Measurements from ENCODE around the gene CHCHD6. TPM values are rescaled to one million over a fixed set of nuclear protein-coding genes. Genes with fewer than 3 reads are reported as not detected.

Gene CHCHD6
- polyA plus RNA-seq, 1 donor from 2014 or later, result 102 TPM

DNA sequence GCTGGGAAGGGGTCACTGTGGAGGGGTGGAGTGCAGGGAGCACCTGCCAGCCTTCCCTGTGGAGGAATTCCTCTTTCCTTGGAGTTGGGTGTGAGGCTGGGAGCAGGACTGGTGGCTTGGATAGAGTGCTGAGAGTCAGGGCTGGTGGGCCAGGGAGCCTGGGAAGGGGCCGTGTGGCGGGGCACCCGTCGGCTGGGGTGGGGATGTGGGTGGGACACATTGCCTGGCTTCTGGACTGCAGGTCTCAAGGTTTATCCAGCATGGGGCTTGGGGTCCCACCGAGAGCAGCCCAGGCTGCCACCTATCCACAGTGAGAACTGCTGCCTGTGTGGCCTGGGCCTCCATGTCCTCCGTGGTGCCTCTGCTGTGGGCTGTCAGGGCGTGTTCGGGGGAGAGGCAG, 283.6 kb downstream of the CHCHD6 start:
- H3K9ac ChIP-seq (ENCODE audit: low read length), result no peak overlapping the region
- no peak for TF ChIP-seq MXI1 (conservative IDR thresholded peaks at IDR 0.05; ENCODE audit: poor library complexity, severe bottlenecking)
- H3K9me3 ChIP-seq (ENCODE audit: low read length), result no peaks in the 10 kb centered on the region
- no peak overlapping the region for H3K4me3 ChIP-seq (ENCODE audit: low read length)
- peaks cover 45% of the 10 kb centered on the region for H4K20me1 ChIP-seq (ENCODE audit: insufficient read depth)
- H2AFZ ChIP-seq (ENCODE audit: low read depth, low read length), result no peak overlapping the region
- H3K27me3 ChIP-seq (ENCODE audit: insufficient read depth, low read depth, low read length), result no peaks in the 10 kb centered on the region
- H3K36me3 ChIP-seq (ENCODE audit: insufficient read depth, low read length), result peaks cover 9% of the 10 kb centered on the region
- peaks cover 62% of the 10 kb centered on the region for H3K79me2 ChIP-seq (replicated peaks; ENCODE audit: insufficient read depth, low read length)
- no peak overlapping the region for H3K4me2 ChIP-seq (ENCODE audit: low read length)
- no peaks in the 10 kb centered on the region for H3F3A ChIP-seq (ENCODE audit: insufficient read depth, low read length, poor library complexity, severe bottlenecking)
- H3K27ac ChIP-seq (ENCODE audit: low read length), result no peak overlapping the region
- no peaks in the 10 kb centered on the region for H3K9me2 ChIP-seq (ENCODE audit: insufficient read depth, low read length)

GRCh38 chr3:126988451-126989021, 284.5 kb downstream of the CHCHD6 start:
- no peak overlapping the region for H3K9ac ChIP-seq (ENCODE audit: low read length)
- no peaks in the 10 kb centered on the region for H3K27me3 ChIP-seq (ENCODE audit: insufficient read depth, low read depth, low read length)
- TF ChIP-seq SMC3 (conservative IDR thresholded peaks at IDR 0.05; ENCODE audit: poor library complexity) (no peak), EP300 (conservative IDR thresholded peaks at IDR 0.05; ENCODE audit: poor library complexity, severe bottlenecking) (no peak), MXI1 (conservative IDR thresholded peaks at IDR 0.05; ENCODE audit: poor library complexity, severe bottlenecking) (no peak), EZH2 (IDR thresholded peaks at IDR 0.05; ENCODE audit: borderline replicate concordance, insufficient read depth, low read length, poor library complexity, severe bottlenecking) (no peak), RAD21 (conservative IDR thresholded peaks at IDR 0.05) (no peak)
- TF ChIP-seq, protein P1, sequence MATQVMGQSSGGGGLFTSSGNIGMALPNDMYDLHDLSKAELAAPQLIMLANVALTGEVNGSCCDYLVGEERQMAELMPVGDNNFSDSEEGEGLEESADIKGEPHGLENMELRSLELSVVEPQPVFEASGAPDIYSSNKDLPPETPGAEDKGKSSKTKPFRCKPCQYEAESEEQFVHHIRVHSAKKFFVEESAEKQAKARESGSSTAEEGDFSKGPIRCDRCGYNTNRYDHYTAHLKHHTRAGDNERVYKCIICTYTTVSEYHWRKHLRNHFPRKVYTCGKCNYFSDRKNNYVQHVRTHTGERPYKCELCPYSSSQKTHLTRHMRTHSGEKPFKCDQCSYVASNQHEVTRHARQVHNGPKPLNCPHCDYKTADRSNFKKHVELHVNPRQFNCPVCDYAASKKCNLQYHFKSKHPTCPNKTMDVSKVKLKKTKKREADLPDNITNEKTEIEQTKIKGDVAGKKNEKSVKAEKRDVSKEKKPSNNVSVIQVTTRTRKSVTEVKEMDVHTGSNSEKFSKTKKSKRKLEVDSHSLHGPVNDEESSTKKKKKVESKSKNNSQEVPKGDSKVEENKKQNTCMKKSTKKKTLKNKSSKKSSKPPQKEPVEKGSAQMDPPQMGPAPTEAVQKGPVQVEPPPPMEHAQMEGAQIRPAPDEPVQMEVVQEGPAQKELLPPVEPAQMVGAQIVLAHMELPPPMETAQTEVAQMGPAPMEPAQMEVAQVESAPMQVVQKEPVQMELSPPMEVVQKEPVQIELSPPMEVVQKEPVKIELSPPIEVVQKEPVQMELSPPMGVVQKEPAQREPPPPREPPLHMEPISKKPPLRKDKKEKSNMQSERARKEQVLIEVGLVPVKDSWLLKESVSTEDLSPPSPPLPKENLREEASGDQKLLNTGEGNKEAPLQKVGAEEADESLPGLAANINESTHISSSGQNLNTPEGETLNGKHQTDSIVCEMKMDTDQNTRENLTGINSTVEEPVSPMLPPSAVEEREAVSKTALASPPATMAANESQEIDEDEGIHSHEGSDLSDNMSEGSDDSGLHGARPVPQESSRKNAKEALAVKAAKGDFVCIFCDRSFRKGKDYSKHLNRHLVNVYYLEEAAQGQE (IDR thresholded peaks at IDR 0.05; ENCODE audit: borderline replicate concordance), result no peak
- H2AFZ ChIP-seq (ENCODE audit: low read depth, low read length), result no peak overlapping the region
- peaks cover 69% of the 10 kb centered on the region for H3K79me2 ChIP-seq (replicated peaks; ENCODE audit: insufficient read depth, low read length)
- no peaks in the 10 kb centered on the region for H3F3A ChIP-seq (ENCODE audit: insufficient read depth, low read length, poor library complexity, severe bottlenecking)
- H3K9me3 ChIP-seq (ENCODE audit: low read length), result no peaks in the 10 kb centered on the region
- H3K9me2 ChIP-seq (ENCODE audit: insufficient read depth, low read length), result no peaks in the 10 kb centered on the region
- no peak overlapping the region for H3K4me2 ChIP-seq (ENCODE audit: low read length)
- no peak overlapping the region for H3K27ac ChIP-seq (ENCODE audit: low read length)
- H4K20me1 ChIP-seq (ENCODE audit: insufficient read depth), result peaks cover 52% of the 10 kb centered on the region
- H3K4me3 ChIP-seq (ENCODE audit: low read length), result no peak overlapping the region
- peaks cover 9% of the 10 kb centered on the region for H3K36me3 ChIP-seq (ENCODE audit: insufficient read depth, low read length)

- Histone ChIP-seq H3K9ac (ENCODE audit: low read length) (no peak overlapping the region), H3K79me2 (replicated peaks; ENCODE audit: insufficient read depth, low read length) (peaks cover 60% of the 10 kb centered on the region), H4K20me1 (ENCODE audit: insufficient read depth) (peaks cover 62% of the 10 kb centered on the region), H3K27me3 (ENCODE audit: insufficient read depth, low read depth, low read length) (no peaks in the 10 kb centered on the region), H3K27ac (ENCODE audit: low read length) (no peak overlapping the region), H3K9me2 (ENCODE audit: insufficient read depth, low read length) (no peaks in the 10 kb centered on the region), H3K4me3 (ENCODE audit: low read length) (no peak overlapping the region), H3K36me3 (ENCODE audit: insufficient read depth, low read length) (peaks cover 9% of the 10 kb centered on the region), H3K4me2 (ENCODE audit: low read length) (no peak overlapping the region), H2AFZ (ENCODE audit: low read depth, low read length) (no peak overlapping the region), H3K9me3 (ENCODE audit: low read length) (no peaks in the 10 kb centered on the region), H3F3A (ENCODE audit: insufficient read depth, low read length, poor library complexity, severe bottlenecking) (no peaks in the 10 kb centered on the region)
- TF ChIP-seq EZH2 (IDR thresholded peaks at IDR 0.05; ENCODE audit: borderline replicate concordance, insufficient read depth, low read length, poor library complexity, severe bottlenecking), result no peak
- no peak for TF ChIP-seq CTCF (IDR thresholded peaks at IDR 0.05; ENCODE audit: poor library complexity, severe bottlenecking)
- no peak for TF ChIP-seq POLR2AphosphoS5 (IDR thresholded peaks at IDR 0.05)
- no peak for TF ChIP-seq RAD21 (conservative IDR thresholded peaks at IDR 0.05)
- TF ChIP-seq, protein P1 (IDR thresholded peaks at IDR 0.05; ENCODE audit: borderline replicate concordance), result no peak
- no peak for TF ChIP-seq SMC3 (conservative IDR thresholded peaks at IDR 0.05; ENCODE audit: poor library complexity)
- TF ChIP-seq MXI1 (conservative IDR thresholded peaks at IDR 0.05; ENCODE audit: poor library complexity, severe bottlenecking), result no peak
- no peak for TF ChIP-seq EP300 (conservative IDR thresholded peaks at IDR 0.05; ENCODE audit: poor library complexity, severe bottlenecking)
- TF ChIP-seq TAF1 (IDR thresholded peaks at IDR 0.05; ENCODE audit: low read depth), result no peak
Observed at GRCh38 chr3:126989316-126990023, 285.4 kb downstream of the CHCHD6 start.

Data from neural cell (in vitro differentiated cells).